ENCODE results near the gene UBE3B. TPM values are rescaled to one million over a fixed set of nuclear protein-coding genes. Genes with fewer than 3 reads are reported as not detected.

Gene UBE3B
- total RNA-seq, 1 experiment from 2014 or later: 48.0 TPM

GRCh38 chr12:109531411-109531810 is 54.0 kb downstream of the UBE3B start:
- Histone ChIP-seq H3K27me3 (ENCODE audit: insufficient read depth, low read depth) (no peaks in the 10 kb centered on the region), H3K4me1 (replicated peaks; ENCODE audit: insufficient read depth) (no peaks in the 10 kb centered on the region), H3K36me3 (ENCODE audit: low read depth) (no peaks in the 10 kb centered on the region), H3K27ac (no peak overlapping the region), H3K4me2 (no peak overlapping the region), H3K79me2 (ENCODE audit: low read depth) (no peaks in the 10 kb centered on the region), H3K9me3 (ENCODE audit: insufficient read depth, low read depth) (no peaks in the 10 kb centered on the region), H3K4me3 (no peak overlapping the region), H3F3A (ENCODE audit: insufficient read depth, low read depth) (no peaks in the 10 kb centered on the region), H4K20me1 (ENCODE audit: insufficient read depth) (no peaks in the 10 kb centered on the region), H2AFZ (no peak overlapping the region), H3K9me2 (ENCODE audit: insufficient read depth) (no peaks in the 10 kb centered on the region)
- TF ChIP-seq EZH2 (IDR thresholded peaks at IDR 0.05; ENCODE audit: low read depth): no peak
- TF ChIP-seq, protein P1, sequence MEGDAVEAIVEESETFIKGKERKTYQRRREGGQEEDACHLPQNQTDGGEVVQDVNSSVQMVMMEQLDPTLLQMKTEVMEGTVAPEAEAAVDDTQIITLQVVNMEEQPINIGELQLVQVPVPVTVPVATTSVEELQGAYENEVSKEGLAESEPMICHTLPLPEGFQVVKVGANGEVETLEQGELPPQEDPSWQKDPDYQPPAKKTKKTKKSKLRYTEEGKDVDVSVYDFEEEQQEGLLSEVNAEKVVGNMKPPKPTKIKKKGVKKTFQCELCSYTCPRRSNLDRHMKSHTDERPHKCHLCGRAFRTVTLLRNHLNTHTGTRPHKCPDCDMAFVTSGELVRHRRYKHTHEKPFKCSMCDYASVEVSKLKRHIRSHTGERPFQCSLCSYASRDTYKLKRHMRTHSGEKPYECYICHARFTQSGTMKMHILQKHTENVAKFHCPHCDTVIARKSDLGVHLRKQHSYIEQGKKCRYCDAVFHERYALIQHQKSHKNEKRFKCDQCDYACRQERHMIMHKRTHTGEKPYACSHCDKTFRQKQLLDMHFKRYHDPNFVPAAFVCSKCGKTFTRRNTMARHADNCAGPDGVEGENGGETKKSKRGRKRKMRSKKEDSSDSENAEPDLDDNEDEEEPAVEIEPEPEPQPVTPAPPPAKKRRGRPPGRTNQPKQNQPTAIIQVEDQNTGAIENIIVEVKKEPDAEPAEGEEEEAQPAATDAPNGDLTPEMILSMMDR (conservative IDR thresholded peaks at IDR 0.05): no peak
- POLR2A ChIA-PET (ENCODE audit: unreplicated experiment): no interaction called here
- CTCF ChIA-PET: no interaction called here
- BruUV-seq (replicated peaks): no TSS peak
- DNase-seq: no peak
- intact Hi-C loops (cut with micrococcal nuclease; ENCODE audit: unreplicated experiment): no loop called here

- Histone ChIP-seq H3K9me2 (ENCODE audit: insufficient read depth) (no peaks in the 10 kb centered on the region), H3K4me3 (no peak overlapping the region), H3F3A (ENCODE audit: insufficient read depth, low read depth) (no peaks in the 10 kb centered on the region), H3K4me1 (replicated peaks; ENCODE audit: insufficient read depth) (no peaks in the 10 kb centered on the region), H3K4me2 (no peak overlapping the region), H3K36me3 (ENCODE audit: low read depth) (no peaks in the 10 kb centered on the region), H3K27ac (no peak overlapping the region), H3K27me3 (ENCODE audit: insufficient read depth, low read depth) (no peaks in the 10 kb centered on the region), H3K79me2 (ENCODE audit: low read depth) (no peaks in the 10 kb centered on the region), H4K20me1 (ENCODE audit: insufficient read depth) (no peaks in the 10 kb centered on the region), H2AFZ (no peak overlapping the region), H3K9me3 (ENCODE audit: insufficient read depth, low read depth) (no peaks in the 10 kb centered on the region)
- BruUV-seq (replicated peaks): no TSS peak
- ChIA-PET CTCF (no interaction called here), POLR2A (ENCODE audit: unreplicated experiment) (no interaction called here)
- intact Hi-C loops (cut with micrococcal nuclease; ENCODE audit: unreplicated experiment): no loop called here
- TF ChIP-seq, protein P1 (conservative IDR thresholded peaks at IDR 0.05): no peak
- no peak for TF ChIP-seq EZH2 (IDR thresholded peaks at IDR 0.05; ENCODE audit: low read depth)
- no peak for DNase-seq
These were observed 55.5 kb downstream of the UBE3B start for GRCh38 chr12:109532721-109533486.

DNA sequence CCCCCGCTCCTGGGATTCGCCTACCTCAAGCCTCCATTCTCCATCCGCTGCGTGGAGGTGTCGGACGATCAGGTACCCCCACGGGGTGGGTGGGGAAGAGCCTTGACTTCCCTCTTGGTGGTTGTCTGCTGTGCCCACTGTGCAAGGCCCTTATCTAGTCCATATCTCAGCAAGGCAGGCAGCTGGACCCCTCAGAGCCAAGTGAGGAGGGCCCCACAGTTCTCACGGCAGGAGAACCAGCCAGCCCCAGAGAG is 56.0 kb downstream of the UBE3B start:
- no TSS peak for BruUV-seq (replicated peaks)
- H4K20me1 ChIP-seq (ENCODE audit: insufficient read depth): no peaks in the 10 kb centered on the region

More for the DNA sequence above, 56.0 kb downstream of the UBE3B start:
- Histone ChIP-seq H3K27ac (no peak overlapping the region), H3K4me3 (no peak overlapping the region), H3K36me3 (ENCODE audit: low read depth) (no peaks in the 10 kb centered on the region), H3K27me3 (ENCODE audit: insufficient read depth, low read depth) (no peaks in the 10 kb centered on the region), H3K9me3 (ENCODE audit: insufficient read depth, low read depth) (no peaks in the 10 kb centered on the region), H3K79me2 (ENCODE audit: low read depth) (no peaks in the 10 kb centered on the region), H3K9me2 (ENCODE audit: insufficient read depth) (no peaks in the 10 kb centered on the region), H3K4me2 (no peak overlapping the region), H2AFZ (no peak overlapping the region), H3F3A (ENCODE audit: insufficient read depth, low read depth) (no peaks in the 10 kb centered on the region), H3K4me1 (replicated peaks; ENCODE audit: insufficient read depth) (no peaks in the 10 kb centered on the region)
- no peak for TF ChIP-seq EZH2 (IDR thresholded peaks at IDR 0.05; ENCODE audit: low read depth)
- TF ChIP-seq, protein P1 (conservative IDR thresholded peaks at IDR 0.05): no peak
- ChIA-PET CTCF (no interaction called here), POLR2A (ENCODE audit: unreplicated experiment) (no interaction called here)
- no peak for DNase-seq
- intact Hi-C loops (cut with micrococcal nuclease; ENCODE audit: unreplicated experiment): no loop called here

Data from PC-9 (cell line).